Activated naive CD4-positive, alpha-beta T cell (primary cell): ENCODE measurements around the gene PACRG.

Experiments used
- DNase-seq, 4 experiments: peaks; one replicate each; lab custom pipeline; 2025; lab: John Stamatoyannopoulos, UW

PACRG gene

GRCh38 chr6:163010145-163010544 lies 282.4 kb downstream of the PACRG start:
- DNase-seq = no peak

- DNase-seq = no peak
Observed at GRCh38 chr6:163014736-163015135, 287.0 kb downstream of the PACRG start.

GRCh38 chr6:163017801-163018200 lies 290.0 kb downstream of the PACRG start:
- DNase-seq = no peak

- no peak for DNase-seq
Observed at GRCh38 chr6:163019926-163020325, 292.2 kb downstream of the PACRG start.

- no peak for DNase-seq
Observed at GRCh38 chr6:163021054-163021453, 293.3 kb downstream of the PACRG start.

- no peak for DNase-seq
Observed at GRCh38 chr6:163023700-163024099, 295.9 kb downstream of the PACRG start.

GRCh38 chr6:163026893-163027292 lies 299.1 kb downstream of the PACRG start:
- no peak for DNase-seq

GRCh38 chr6:163030980-163031379 lies 303.2 kb downstream of the PACRG start:
- no peak for DNase-seq

GRCh38 chr6:163031931-163032330 lies 304.2 kb downstream of the PACRG start:
- DNase-seq = no peak

- DNase-seq = no peak
Observed at GRCh38 chr6:163036160-163036645, 308.4 kb downstream of the PACRG start.

GRCh38 chr6:163038317-163038716 lies 310.5 kb downstream of the PACRG start:
- DNase-seq = no peak

GRCh38 chr6:163048345-163048744 lies 320.6 kb downstream of the PACRG start:
- no peak for DNase-seq

- DNase-seq = no peak
Observed at GRCh38 chr6:163053667-163054344, 326.0 kb downstream of the PACRG start.

- DNase-seq = no peak
Observed at GRCh38 chr6:163054641-163055040, 326.9 kb downstream of the PACRG start.

GRCh38 chr6:163057260-163057659 lies 329.5 kb downstream of the PACRG start:
- no peak for DNase-seq

GRCh38 chr6:163062790-163063189 lies 335.0 kb downstream of the PACRG start:
- no peak for DNase-seq

- DNase-seq = no peak
Observed at GRCh38 chr6:163063561-163063960, 335.8 kb downstream of the PACRG start.

GRCh38 chr6:163064397-163064796 lies 336.6 kb downstream of the PACRG start:
- no peak for DNase-seq

- DNase-seq = no peak
Observed at GRCh38 chr6:163066200-163066599, 338.4 kb downstream of the PACRG start.

- no peak for DNase-seq
Observed at GRCh38 chr6:163077134-163077533, 349.4 kb downstream of the PACRG start.

- no peak for DNase-seq
Observed at GRCh38 chr6:163078712-163079111, 350.9 kb downstream of the PACRG start.

GRCh38 chr6:163080228-163080627 lies 352.5 kb downstream of the PACRG start:
- DNase-seq = no peak

- no peak for DNase-seq
Observed at GRCh38 chr6:163083141-163083540, 355.4 kb downstream of the PACRG start.

- DNase-seq = no peak
Observed at GRCh38 chr6:163085426-163085825, 357.7 kb downstream of the PACRG start.
